Liver (tissue), 3 donors: Measurements from ENCODE around the gene KIF1A.
"Not testable (repeated sequence)": the region's sequence is repeated elsewhere in the genome, so short reads cannot be mapped to it uniquely, and the experiment has no call there.

ENCODE experiments used
- ATF3 ChIP-seq: IDR thresholded peaks from 2 replicates; pipeline ENCODE4 v1.6.1; 2016; ENCODE audit warnings: antibody characterized with exemption
- CTCF ChIP-seq: fragments of 150-350 bp; IDR thresholded peaks from 2 replicates; pipeline ENCODE4 v1.5.1; 2017; ENCODE audit warnings: improper control_type of control experiment, low read depth, low read length; ENCODE audit not compliant: missing input control
- RAD21 ChIP-seq, 2 donors: IDR thresholded peaks; 2 replicates each; pipeline ENCODE4 v1.6.1; 2016; ENCODE audit warnings: antibody characterized with exemption in 2 of 2, mild to moderate bottlenecking in 2 of 2
- TAF1 ChIP-seq: conservative IDR thresholded peaks from 2 replicates; pipeline ENCODE4 v1.6.1; 2016; ENCODE audit warnings: antibody characterized with exemption, mild to moderate bottlenecking
- ZBTB33 ChIP-seq: IDR thresholded peaks from 2 replicates; pipeline ENCODE4 v1.6.1; 2016; ENCODE audit warnings: antibody characterized with exemption
- TF ChIP-seq, protein P1 (sequence below): IDR thresholded peaks from 2 replicates; pipeline ENCODE4 v1.6.1; 2016; ENCODE audit warnings: antibody characterized with exemption, mild to moderate bottlenecking
- donor health status: healthy.
- donor health status: healthy.

GRCh38 chr2:240692583-240693561 lies 127.1 kb downstream of the KIF1A start:
- not testable (repeated sequence) for TF ChIP-seq CTCF; ATF3; TAF1; RAD21 (IDR thresholded peaks at IDR 0.05); ZBTB33
- TF ChIP-seq, protein P1, sequence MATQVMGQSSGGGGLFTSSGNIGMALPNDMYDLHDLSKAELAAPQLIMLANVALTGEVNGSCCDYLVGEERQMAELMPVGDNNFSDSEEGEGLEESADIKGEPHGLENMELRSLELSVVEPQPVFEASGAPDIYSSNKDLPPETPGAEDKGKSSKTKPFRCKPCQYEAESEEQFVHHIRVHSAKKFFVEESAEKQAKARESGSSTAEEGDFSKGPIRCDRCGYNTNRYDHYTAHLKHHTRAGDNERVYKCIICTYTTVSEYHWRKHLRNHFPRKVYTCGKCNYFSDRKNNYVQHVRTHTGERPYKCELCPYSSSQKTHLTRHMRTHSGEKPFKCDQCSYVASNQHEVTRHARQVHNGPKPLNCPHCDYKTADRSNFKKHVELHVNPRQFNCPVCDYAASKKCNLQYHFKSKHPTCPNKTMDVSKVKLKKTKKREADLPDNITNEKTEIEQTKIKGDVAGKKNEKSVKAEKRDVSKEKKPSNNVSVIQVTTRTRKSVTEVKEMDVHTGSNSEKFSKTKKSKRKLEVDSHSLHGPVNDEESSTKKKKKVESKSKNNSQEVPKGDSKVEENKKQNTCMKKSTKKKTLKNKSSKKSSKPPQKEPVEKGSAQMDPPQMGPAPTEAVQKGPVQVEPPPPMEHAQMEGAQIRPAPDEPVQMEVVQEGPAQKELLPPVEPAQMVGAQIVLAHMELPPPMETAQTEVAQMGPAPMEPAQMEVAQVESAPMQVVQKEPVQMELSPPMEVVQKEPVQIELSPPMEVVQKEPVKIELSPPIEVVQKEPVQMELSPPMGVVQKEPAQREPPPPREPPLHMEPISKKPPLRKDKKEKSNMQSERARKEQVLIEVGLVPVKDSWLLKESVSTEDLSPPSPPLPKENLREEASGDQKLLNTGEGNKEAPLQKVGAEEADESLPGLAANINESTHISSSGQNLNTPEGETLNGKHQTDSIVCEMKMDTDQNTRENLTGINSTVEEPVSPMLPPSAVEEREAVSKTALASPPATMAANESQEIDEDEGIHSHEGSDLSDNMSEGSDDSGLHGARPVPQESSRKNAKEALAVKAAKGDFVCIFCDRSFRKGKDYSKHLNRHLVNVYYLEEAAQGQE, result not testable (repeated sequence)
